Neural cell (in vitro differentiated cells): ENCODE results near the gene ZNF578.
"Not testable (repeated sequence)": the region's sequence is repeated elsewhere in the genome, so short reads cannot be mapped to it uniquely, and the experiment has no call there.

Source experiments
- CTCF ChIP-seq: fragments of 450-650 bp; IDR thresholded peaks from 2 replicates; pipeline ENCODE4 v1.5.1; 2014; ENCODE audit warnings: antibody characterized with exemption, mild to moderate bottlenecking, moderate library complexity; ENCODE audit not compliant: poor library complexity, severe bottlenecking
- EP300 ChIP-seq: fragments of 450-650 bp; conservative IDR thresholded peaks from 2 replicates; pipeline ENCODE4 v1.6.1; 2014; ENCODE audit warnings: antibody characterized with exemption, mild to moderate bottlenecking, moderate library complexity; ENCODE audit not compliant: poor library complexity, severe bottlenecking
- EZH2 ChIP-seq: fragments of 200-600, 300-800 bp; shearing (Covaris generic), sonication (generic); IDR thresholded peaks from 2 replicates; pipeline ENCODE4 v1.6.1; 2014; ENCODE audit warnings: antibody characterized with exemption, low read length, borderline replicate concordance, mild to moderate bottlenecking; ENCODE audit not compliant: insufficient read depth, poor library complexity, severe bottlenecking
- MXI1 ChIP-seq: fragments of 450-650 bp; conservative IDR thresholded peaks from 2 replicates; pipeline ENCODE4 v1.6.1; 2014; ENCODE audit warnings: antibody characterized with exemption, mild to moderate bottlenecking; ENCODE audit not compliant: poor library complexity, severe bottlenecking
- POLR2AphosphoS5 ChIP-seq: IDR thresholded peaks from 2 replicates; pipeline ENCODE4 v1.6.1; 2012
- RAD21 ChIP-seq: fragments of 450-650 bp; conservative IDR thresholded peaks from 2 replicates; pipeline ENCODE4 v1.6.1; 2014; ENCODE audit warnings: antibody characterized with exemption, mild to moderate bottlenecking, moderate library complexity
- REST ChIP-seq: IDR thresholded peaks from 2 replicates; pipeline ENCODE4 v1.6.1; 2012; ENCODE audit warnings: borderline replicate concordance

- TF ChIP-seq RAD21, REST, CTCF, EZH2, POLR2AphosphoS5, EP300, MXI1: not testable (repeated sequence)
Measured at GRCh38 chr19:52558732-52559445, 105.5 kb downstream of the ZNF578 start.
